Astrocyte (in vitro differentiated cells and primary cell): ENCODE data around the gene RALGPS1. TPM values are rescaled to one million over a fixed set of nuclear protein-coding genes. Genes with fewer than 3 reads are reported as not detected.

Source experiments
- DNase-seq: peaks from one replicate; pipeline ENCODE4 v3.0.0-alpha.2; 2010; ENCODE audit warnings: low read depth
- FAIRE-seq: peaks from 2 replicates; lab custom pipeline; 2011; peaks lifted over from hg19 to GRCh38; lab: Jason Lieb, UNC
- H2AFZ ChIP-seq: 2 replicates; pipeline ENCODE4 v1.6.0; 2012; ENCODE audit warnings: low read depth, low read length, inconsistent platforms
- H3K27ac ChIP-seq: 2 replicates; pipeline ENCODE4 v1.5.1; 2011; ENCODE audit warnings: low read depth, low read length, inconsistent platforms
- H3K27me3 ChIP-seq: 2 replicates; pipeline ENCODE4 v1.6.0; 2011; ENCODE audit warnings: low read length, inconsistent platforms; ENCODE audit not compliant: insufficient read depth
- H3K36me3 ChIP-seq: 2 replicates; pipeline ENCODE4 v1.5.1; 2011; ENCODE audit warnings: low read length, inconsistent platforms; ENCODE audit not compliant: insufficient read depth
- H3K4me1 ChIP-seq: 2 replicates; pipeline ENCODE4 v1.5.1; 2011; ENCODE audit warnings: low read length, inconsistent platforms; ENCODE audit not compliant: insufficient read depth
- H3K4me2 ChIP-seq: 2 replicates; pipeline ENCODE4 v1.6.0; 2012; ENCODE audit warnings: low read length, inconsistent platforms
- H3K4me3 ChIP-seq: 2 replicates; pipeline ENCODE4 v1.5.1; 2011; ENCODE audit warnings: low read depth, mild to moderate bottlenecking, low read length, inconsistent platforms; ENCODE audit not compliant: insufficient read depth
- H3K79me2 ChIP-seq: 2 replicates; pipeline ENCODE4 v1.6.0; 2012; ENCODE audit warnings: mild to moderate bottlenecking, low read length, inconsistent platforms; ENCODE audit not compliant: insufficient read depth
- H3K9ac ChIP-seq: 2 replicates; pipeline ENCODE4 v1.6.0; 2012; ENCODE audit warnings: mild to moderate bottlenecking, low read length, inconsistent platforms
- H3K9me3 ChIP-seq: 2 replicates; pipeline ENCODE4 v1.5.1; 2012; ENCODE audit warnings: low read depth, mild to moderate bottlenecking, low read length, inconsistent platforms; ENCODE audit not compliant: insufficient read depth
- H4K20me1 ChIP-seq: 2 replicates; pipeline ENCODE4 v1.6.0; 2012; ENCODE audit warnings: low read length, inconsistent platforms; ENCODE audit not compliant: insufficient read depth
- H3K27ac Mint-ChIP-seq: one replicate; pipeline ENCODE4 v1.8.0; 2021; ENCODE audit warnings: mild to moderate bottlenecking, mixed read lengths; ENCODE audit not compliant: unreplicated experiment
- H3K27me3 Mint-ChIP-seq: one replicate; pipeline ENCODE4 v1.8.0; 2021; ENCODE audit warnings: low read depth, mixed read lengths; ENCODE audit not compliant: unreplicated experiment
- H3K36me3 Mint-ChIP-seq: one replicate; pipeline ENCODE4 v1.8.0; 2021; ENCODE audit warnings: low read depth, mixed read lengths; ENCODE audit not compliant: unreplicated experiment
- H3K4me1 Mint-ChIP-seq: one replicate; pipeline ENCODE4 v1.8.0; 2021; ENCODE audit warnings: low read depth, mixed read lengths; ENCODE audit not compliant: unreplicated experiment
- H3K4me3 Mint-ChIP-seq: one replicate; pipeline ENCODE4 v1.8.0; 2021; ENCODE audit warnings: mild to moderate bottlenecking, moderate library complexity, mixed read lengths; ENCODE audit not compliant: unreplicated experiment
- H3K9me3 Mint-ChIP-seq: one replicate; pipeline ENCODE4 v1.8.0; 2021; ENCODE audit warnings: mild to moderate bottlenecking, mixed read lengths; ENCODE audit not compliant: unreplicated experiment
- EZH2 ChIP-seq: IDR thresholded peaks from 2 replicates; pipeline ENCODE4 v1.6.1; 2012; ENCODE audit warnings: mild to moderate bottlenecking, low read length, inconsistent platforms; ENCODE audit not compliant: insufficient read depth
- total RNA-seq: library from RNA; stranded (reverse); gene quantifications from 2 replicates; pipeline ENCODE4 v1.2.1, GENCODE V29; 2021
- TF ChIP-seq, protein P1 (sequence below): IDR thresholded peaks from 2 replicates; pipeline ENCODE4 v1.5.1; 2011; ENCODE audit warnings: low read depth, mild to moderate bottlenecking, inconsistent platforms, low read length, moderate library complexity; ENCODE audit not compliant: insufficient read depth

RALGPS1 gene
- total RNA-seq, 1 donor from 2014 or later, result 2.8 TPM

DNA sequence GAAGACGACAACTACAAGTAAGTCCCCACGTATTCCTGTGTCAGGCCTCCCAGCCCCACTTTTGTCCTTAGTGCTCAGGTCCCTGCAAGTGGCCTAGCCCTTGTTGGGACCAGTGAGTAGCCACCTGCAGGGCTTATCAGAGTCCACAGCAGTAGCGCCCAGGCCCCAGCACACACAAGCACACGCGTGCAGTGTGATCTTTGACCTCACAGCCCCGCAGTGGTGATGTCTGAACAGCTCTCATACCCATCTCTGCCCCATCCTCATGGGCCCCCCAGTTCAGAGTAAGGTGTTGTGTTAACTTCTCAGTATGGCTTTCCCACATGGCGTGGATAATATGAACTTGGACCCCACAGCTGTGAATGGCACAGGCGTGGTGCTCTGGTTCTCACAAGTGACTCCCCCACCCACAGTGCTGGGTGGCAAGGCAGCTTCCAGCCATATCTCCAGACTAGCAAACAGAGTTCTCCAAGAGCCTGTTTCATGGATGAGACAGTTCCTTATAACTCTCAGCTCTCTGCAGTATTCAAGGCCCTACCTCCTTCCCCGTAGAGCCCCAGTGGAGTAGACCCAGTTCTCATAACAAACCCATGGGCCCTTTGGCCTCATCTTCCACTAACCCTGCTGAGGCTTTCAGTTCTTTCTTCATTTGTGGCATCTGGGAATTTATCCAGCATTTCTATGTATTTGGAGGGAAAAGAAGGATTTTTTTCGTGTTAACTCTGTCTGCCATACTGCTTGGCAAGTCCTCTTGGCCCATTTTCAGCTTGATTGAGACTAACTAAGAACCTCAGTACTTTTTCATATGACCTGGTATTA, 254.4 kb downstream of the RALGPS1 start:
- H3K4me1 Mint-ChIP-seq, result peaks cover under 1% of the 10 kb centered on the region
- H3K4me3 ChIP-seq, result no peak overlapping the region
- no peaks in the 10 kb centered on the region for H3K27me3 ChIP-seq
- H2AFZ ChIP-seq, result no peak overlapping the region
- no peak overlapping the region for H3K27ac ChIP-seq
- H3K9me3 ChIP-seq, result no peaks in the 10 kb centered on the region
- FAIRE-seq (no peak), DNase-seq (no peak)
- no peaks in the 10 kb centered on the region for H3K9me3 Mint-ChIP-seq
- H3K4me1 ChIP-seq, result peaks cover 5% of the 10 kb centered on the region
- peaks cover 2% of the 10 kb centered on the region for H3K36me3 Mint-ChIP-seq
- H3K79me2 ChIP-seq, result no peaks in the 10 kb centered on the region
- no peaks in the 10 kb centered on the region for H3K36me3 ChIP-seq
- no peak overlapping the region for H3K9ac ChIP-seq
- H3K27ac Mint-ChIP-seq, result no peak overlapping the region
- no peak overlapping the region for H3K4me3 Mint-ChIP-seq
- no peak overlapping the region for H3K4me2 ChIP-seq
- TF ChIP-seq EZH2, result no peak
- TF ChIP-seq, protein P1, sequence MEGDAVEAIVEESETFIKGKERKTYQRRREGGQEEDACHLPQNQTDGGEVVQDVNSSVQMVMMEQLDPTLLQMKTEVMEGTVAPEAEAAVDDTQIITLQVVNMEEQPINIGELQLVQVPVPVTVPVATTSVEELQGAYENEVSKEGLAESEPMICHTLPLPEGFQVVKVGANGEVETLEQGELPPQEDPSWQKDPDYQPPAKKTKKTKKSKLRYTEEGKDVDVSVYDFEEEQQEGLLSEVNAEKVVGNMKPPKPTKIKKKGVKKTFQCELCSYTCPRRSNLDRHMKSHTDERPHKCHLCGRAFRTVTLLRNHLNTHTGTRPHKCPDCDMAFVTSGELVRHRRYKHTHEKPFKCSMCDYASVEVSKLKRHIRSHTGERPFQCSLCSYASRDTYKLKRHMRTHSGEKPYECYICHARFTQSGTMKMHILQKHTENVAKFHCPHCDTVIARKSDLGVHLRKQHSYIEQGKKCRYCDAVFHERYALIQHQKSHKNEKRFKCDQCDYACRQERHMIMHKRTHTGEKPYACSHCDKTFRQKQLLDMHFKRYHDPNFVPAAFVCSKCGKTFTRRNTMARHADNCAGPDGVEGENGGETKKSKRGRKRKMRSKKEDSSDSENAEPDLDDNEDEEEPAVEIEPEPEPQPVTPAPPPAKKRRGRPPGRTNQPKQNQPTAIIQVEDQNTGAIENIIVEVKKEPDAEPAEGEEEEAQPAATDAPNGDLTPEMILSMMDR, result no peak
- peaks cover 14% of the 10 kb centered on the region for H3K27me3 Mint-ChIP-seq
- no peaks in the 10 kb centered on the region for H4K20me1 ChIP-seq

DNA sequence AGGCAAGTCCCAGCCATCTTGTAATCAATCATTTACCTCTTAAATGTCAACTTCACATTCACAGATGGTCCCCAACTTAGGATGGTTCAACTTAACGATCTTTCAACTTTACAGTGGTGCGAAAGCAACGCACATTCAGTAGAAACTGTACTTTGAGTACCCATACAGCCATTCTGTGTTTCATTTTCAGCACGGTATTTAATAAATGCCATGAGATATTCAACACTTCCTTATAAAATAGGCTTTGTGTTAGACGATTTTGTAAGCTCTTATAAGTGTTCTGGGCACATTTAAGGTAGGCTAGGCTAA, 254.9 kb downstream of the RALGPS1 start:
- Histone ChIP-seq H3K27me3 (no peaks in the 10 kb centered on the region), H3K9me3 (no peaks in the 10 kb centered on the region), H4K20me1 (no peaks in the 10 kb centered on the region), H3K79me2 (no peaks in the 10 kb centered on the region), H2AFZ (no peak overlapping the region), H3K4me3 (no peak overlapping the region), H3K4me1 (peaks cover 5% of the 10 kb centered on the region), H3K9ac (no peak overlapping the region), H3K36me3 (no peaks in the 10 kb centered on the region), H3K4me2 (no peak overlapping the region), H3K27ac (no peak overlapping the region)
- Mint-ChIP-seq H3K4me1 (peaks cover 2% of the 10 kb centered on the region), H3K27me3 (peaks cover 15% of the 10 kb centered on the region), H3K4me3 (no peak overlapping the region), H3K9me3 (no peaks in the 10 kb centered on the region), H3K36me3 (peaks cover 2% of the 10 kb centered on the region), H3K27ac (no peak overlapping the region)
- FAIRE-seq (no peak), DNase-seq (no peak)
- no peak for TF ChIP-seq EZH2
- TF ChIP-seq, protein P1, result no peak

DNA sequence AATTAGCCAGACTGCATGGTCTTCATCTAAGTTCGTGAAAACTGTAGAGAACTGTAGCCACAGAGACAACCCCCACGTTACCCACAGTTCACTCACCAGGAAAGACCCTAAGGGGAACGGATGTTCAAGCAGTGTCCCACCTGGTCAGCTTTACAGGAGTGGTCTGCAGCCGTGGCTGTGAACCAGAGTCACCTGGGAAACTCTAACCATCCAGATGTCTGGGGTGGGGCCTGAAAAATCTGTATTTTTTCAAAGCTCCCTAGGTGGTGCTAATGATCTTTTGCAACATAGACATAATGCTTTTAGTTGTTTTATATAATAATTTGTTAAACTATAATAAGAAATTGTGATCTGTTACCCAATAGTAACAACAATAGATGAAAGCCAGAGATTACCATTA, 255.5 kb downstream of the RALGPS1 start:
- no peak for FAIRE-seq
- Histone ChIP-seq H3K27me3 (no peaks in the 10 kb centered on the region), H3K36me3 (no peaks in the 10 kb centered on the region), H3K27ac (no peak overlapping the region), H3K9ac (no peak overlapping the region), H3K4me1 (peaks cover 5% of the 10 kb centered on the region), H4K20me1 (no peaks in the 10 kb centered on the region), H3K9me3 (no peaks in the 10 kb centered on the region), H3K4me2 (no peak overlapping the region), H3K4me3 (no peak overlapping the region), H3K79me2 (no peaks in the 10 kb centered on the region), H2AFZ (no peak overlapping the region)
- Mint-ChIP-seq H3K36me3 (peaks cover 2% of the 10 kb centered on the region), H3K4me1 (peaks cover 2% of the 10 kb centered on the region), H3K27me3 (peaks cover 15% of the 10 kb centered on the region), H3K27ac (no peak overlapping the region), H3K4me3 (no peak overlapping the region), H3K9me3 (no peaks in the 10 kb centered on the region)
- no peak for TF ChIP-seq EZH2
- TF ChIP-seq, protein P1, result no peak
- DNase-seq, result no peak
